Thyroid gland (tissue), 4 donors: ENCODE results near the gene ZNF284.

Experiments used
- POLR2A ChIP-seq, 2 donors: fragments of 450-650 bp; IDR thresholded peaks; one replicate each; pipeline ENCODE4 v1.6.1; 2017; ENCODE audit warnings: antibody characterized with exemption in 2 of 2, mild to moderate bottlenecking in 2 of 2, moderate library complexity in 1 of 2
- TF ChIP-seq, protein P1 (sequence below), 6 experiments: fragments of 200-600 bp in 3 of 6; fragments of 450-650 bp in 3 of 6; sonication (generic) in 3 of 6; IDR thresholded peaks; one replicate each; pipeline ENCODE4 v1.5.1; 2016 to 2019; ENCODE audit warnings: antibody characterized with exemption in 6 of 6, mild to moderate bottlenecking in 2 of 6, inconsistent platforms in 1 of 6, moderate library complexity in 1 of 6

DNA sequence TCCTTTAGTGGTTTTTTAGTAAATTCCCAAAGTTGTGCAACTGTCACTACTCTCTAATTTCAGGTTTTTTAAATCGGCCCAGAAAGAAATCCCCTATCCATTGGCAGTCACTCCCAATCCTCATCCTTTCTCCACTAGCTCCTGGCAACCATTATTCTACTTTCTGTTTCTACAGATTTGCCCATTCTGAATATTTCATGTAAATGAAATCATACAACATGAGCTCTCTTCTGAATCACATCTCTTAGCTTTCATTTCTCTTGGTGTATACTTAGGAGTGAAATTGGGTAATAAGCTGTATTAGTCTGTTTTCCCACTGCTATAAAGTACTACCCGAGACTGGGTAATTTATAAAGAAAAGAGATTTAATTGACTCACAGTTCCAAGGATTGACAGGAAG is 29.8 kb upstream of the ZNF284 start:
- TF ChIP-seq, protein P1, sequence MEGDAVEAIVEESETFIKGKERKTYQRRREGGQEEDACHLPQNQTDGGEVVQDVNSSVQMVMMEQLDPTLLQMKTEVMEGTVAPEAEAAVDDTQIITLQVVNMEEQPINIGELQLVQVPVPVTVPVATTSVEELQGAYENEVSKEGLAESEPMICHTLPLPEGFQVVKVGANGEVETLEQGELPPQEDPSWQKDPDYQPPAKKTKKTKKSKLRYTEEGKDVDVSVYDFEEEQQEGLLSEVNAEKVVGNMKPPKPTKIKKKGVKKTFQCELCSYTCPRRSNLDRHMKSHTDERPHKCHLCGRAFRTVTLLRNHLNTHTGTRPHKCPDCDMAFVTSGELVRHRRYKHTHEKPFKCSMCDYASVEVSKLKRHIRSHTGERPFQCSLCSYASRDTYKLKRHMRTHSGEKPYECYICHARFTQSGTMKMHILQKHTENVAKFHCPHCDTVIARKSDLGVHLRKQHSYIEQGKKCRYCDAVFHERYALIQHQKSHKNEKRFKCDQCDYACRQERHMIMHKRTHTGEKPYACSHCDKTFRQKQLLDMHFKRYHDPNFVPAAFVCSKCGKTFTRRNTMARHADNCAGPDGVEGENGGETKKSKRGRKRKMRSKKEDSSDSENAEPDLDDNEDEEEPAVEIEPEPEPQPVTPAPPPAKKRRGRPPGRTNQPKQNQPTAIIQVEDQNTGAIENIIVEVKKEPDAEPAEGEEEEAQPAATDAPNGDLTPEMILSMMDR (IDR thresholded peaks at IDR 0.05) = no peak
- TF ChIP-seq POLR2A (IDR thresholded peaks at IDR 0.05) = no peak
